Measurements from ENCODE around the gene RNF144B. TPM values are rescaled to one million over a fixed set of nuclear protein-coding genes. Genes with fewer than 3 reads are reported as not detected.

The RNF144B gene
- total RNA-seq, 1 experiment from 2014 or later = 2.3 TPM

DNA sequence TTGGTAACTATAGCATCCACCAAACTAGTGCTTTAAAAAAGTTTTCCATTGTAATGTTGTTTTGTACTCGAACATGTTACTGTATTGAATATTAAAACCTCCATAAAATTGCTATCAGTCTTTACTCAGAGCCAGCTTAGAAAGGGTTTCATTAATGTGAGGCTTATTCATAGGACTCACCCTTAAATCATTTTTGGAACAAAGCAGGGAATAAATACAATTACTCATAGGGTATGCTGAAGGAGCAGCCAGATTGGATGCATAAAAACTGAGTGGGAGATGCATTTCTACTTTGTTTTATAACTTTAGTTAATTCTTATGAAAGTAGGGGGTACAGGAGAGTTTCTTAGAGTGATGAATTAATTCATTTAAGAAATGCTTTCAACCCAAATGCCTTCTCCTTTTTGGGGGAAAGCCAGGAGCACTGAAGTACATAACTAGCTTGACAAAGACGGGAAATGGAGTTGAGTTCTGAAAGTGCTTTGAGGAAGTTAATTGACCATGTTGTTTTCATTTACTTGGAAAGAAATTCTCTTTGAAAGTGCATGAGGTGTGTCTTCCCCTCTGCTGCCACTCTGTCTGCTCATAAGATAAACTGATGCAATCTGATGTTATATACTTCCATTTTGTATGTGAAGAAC lies 90.3 kb downstream of the RNF144B start:
- Mint-ChIP-seq H3K27me3 (ENCODE audit: low read depth) (no peaks in the 10 kb centered on the region), H3K9me3 (no peaks in the 10 kb centered on the region), H3K36me3 (ENCODE audit: insufficient read depth in 1 of 3, low read depth in 3 of 3) (no peaks in the 10 kb centered on the region), H3K4me3 (no peak overlapping the region), H3K4me1 (peaks cover 0 to 5% of the 10 kb centered on the region in 2 experiments; a peak in 2 of 4 replicates), H3K27ac (no peak overlapping the region)
- TF ChIP-seq, protein P1, sequence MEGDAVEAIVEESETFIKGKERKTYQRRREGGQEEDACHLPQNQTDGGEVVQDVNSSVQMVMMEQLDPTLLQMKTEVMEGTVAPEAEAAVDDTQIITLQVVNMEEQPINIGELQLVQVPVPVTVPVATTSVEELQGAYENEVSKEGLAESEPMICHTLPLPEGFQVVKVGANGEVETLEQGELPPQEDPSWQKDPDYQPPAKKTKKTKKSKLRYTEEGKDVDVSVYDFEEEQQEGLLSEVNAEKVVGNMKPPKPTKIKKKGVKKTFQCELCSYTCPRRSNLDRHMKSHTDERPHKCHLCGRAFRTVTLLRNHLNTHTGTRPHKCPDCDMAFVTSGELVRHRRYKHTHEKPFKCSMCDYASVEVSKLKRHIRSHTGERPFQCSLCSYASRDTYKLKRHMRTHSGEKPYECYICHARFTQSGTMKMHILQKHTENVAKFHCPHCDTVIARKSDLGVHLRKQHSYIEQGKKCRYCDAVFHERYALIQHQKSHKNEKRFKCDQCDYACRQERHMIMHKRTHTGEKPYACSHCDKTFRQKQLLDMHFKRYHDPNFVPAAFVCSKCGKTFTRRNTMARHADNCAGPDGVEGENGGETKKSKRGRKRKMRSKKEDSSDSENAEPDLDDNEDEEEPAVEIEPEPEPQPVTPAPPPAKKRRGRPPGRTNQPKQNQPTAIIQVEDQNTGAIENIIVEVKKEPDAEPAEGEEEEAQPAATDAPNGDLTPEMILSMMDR (conservative IDR thresholded peaks at IDR 0.05) = no peak
- Histone ChIP-seq H3K4me1 (ENCODE audit: insufficient read depth, low read length) (no peaks in the 10 kb centered on the region), H3K23ac (ENCODE audit: insufficient read length, low read depth, low read length) (no peak overlapping the region), H3K9me3 (ENCODE audit: control insufficient read depth, low read depth, low read length) (no peaks in the 10 kb centered on the region), H2BK15ac (ENCODE audit: low read depth, low read length) (no peak overlapping the region), H3T11ph (ENCODE audit: low read length) (no peak overlapping the region), H4K8ac (replicated peaks; ENCODE audit: insufficient read length, low read depth, low read length) (no peak overlapping the region), H2AFZ (ENCODE audit: low read length) (no peak overlapping the region), H4K5ac (ENCODE audit: insufficient read length, low read depth, low read length) (no peak overlapping the region), H3K79me1 (ENCODE audit: insufficient read depth, low read depth, low read length, poor library complexity, severe bottlenecking) (no peaks in the 10 kb centered on the region), H4K91ac (ENCODE audit: insufficient read length, low read depth, low read length) (no peak overlapping the region), H3K56ac (ENCODE audit: insufficient read length, low read depth, low read length) (no peak overlapping the region), H3K18ac (ENCODE audit: insufficient read length, low read depth, low read length) (no peak overlapping the region), H3K4me2 (ENCODE audit: insufficient read depth, insufficient read length, low read length) (no peak overlapping the region), H2BK20ac (ENCODE audit: low read depth, low read length, poor library complexity, severe bottlenecking) (no peak overlapping the region), H2AK5ac (ENCODE audit: insufficient read length, low read length) (no peak overlapping the region), H3K79me2 (ENCODE audit: insufficient read depth, low read length) (no peaks in the 10 kb centered on the region), H3K9ac (ENCODE audit: extremely low read depth, insufficient read length, low read length) (no peak overlapping the region), H3K4ac (ENCODE audit: low read depth, low read length) (no peak overlapping the region), H3K27me3 (ENCODE audit: insufficient read depth, low read length) (no peaks in the 10 kb centered on the region), H3K27ac (ENCODE audit: insufficient read length, low read depth, low read length) (no peak overlapping the region), H2BK5ac (ENCODE audit: insufficient read length, low read length) (no peak overlapping the region), H3K14ac (ENCODE audit: insufficient read depth, low read length) (no peak overlapping the region), H3K23me2 (ENCODE audit: insufficient read length, low read depth, low read length, poor library complexity, severe bottlenecking) (no peaks in the 10 kb centered on the region), H4K20me1 (ENCODE audit: control insufficient read depth, insufficient read depth, insufficient read length) (no peaks in the 10 kb centered on the region), H2BK12ac (ENCODE audit: insufficient read length, low read depth, low read length) (no peak overlapping the region), H2BK120ac (ENCODE audit: low read depth, low read length, poor library complexity, severe bottlenecking) (no peak overlapping the region)
- WGBS (ENCODE audit: extremely low coverage, insufficient read length, low lambda C conversion rate) = no CpG with 5 or more reads among the region's 2 CpGs
- no peak for DNase-seq

Data from H9 (cell line).